Measurements from ENCODE around the gene SLU7.

SLU7 gene

DNA sequence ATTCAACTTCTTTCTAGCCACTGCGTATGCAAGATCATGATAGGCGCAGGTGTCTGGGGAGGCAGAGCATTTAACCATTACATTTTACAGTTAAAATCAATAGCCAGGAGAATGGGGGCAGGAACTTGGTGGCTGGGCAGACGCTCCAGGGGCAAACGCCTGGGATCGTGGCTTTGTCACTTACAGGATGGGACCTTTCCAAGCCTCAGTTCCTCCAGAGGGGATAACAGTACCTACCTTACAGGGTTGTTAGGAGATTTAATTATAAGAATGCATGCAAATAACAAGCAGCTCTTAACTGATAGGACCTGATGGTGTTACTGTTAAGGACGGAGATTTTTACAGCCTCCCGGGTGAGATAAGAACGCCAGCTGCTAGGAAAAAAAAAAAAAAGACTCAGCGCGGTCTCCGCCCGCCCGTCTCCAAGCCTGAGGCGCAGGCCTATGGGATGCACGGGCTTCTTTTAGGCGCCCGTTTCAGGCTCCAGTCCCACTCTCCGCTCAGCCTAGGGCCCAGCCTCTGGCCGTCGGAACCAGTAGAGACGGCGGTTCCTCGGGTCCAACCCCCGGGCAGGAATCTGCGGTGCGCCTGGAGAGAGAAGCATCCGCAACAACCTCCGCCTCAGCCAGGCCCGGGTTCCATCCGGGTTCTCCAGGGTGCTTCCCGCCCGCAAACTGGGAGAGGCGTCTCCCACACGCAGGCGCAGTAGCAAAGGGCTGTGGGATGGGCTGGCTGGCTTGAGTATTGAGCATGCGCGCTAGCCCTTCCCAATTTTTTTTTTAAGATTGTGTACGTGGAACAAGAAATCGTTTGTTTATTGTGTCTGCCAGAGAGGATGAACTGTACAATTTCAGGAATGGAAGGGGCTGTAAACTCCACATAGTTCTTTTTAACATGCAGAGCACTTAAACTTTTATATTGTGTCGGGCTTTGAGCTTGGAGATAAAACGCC, 19.2 kb downstream of the SLU7 start, which contains the start of gene FAM200C:
FAM200C (minus strand) TSS at position 653 of the 952 bp plus-strand sequence. CDS start 4,564 bp downstream, outside the sequence.
- no peak for TF ChIP-seq EZH2 (IDR thresholded peaks at IDR 0.05; ENCODE audit: borderline replicate concordance, low read depth, low read length, severe bottlenecking)
- Histone ChIP-seq H3K27me3 (ENCODE audit: insufficient read depth, low read length, poor library complexity) (no peaks in the 10 kb centered on the region), H3K4me2 (ENCODE audit: insufficient read depth, low read length) (peak within 1 kb of the TSS; percentile 74)

GRCh38 chr5:160398806-160399205, 20.1 kb downstream of the SLU7 start:
- Histone ChIP-seq H2AFZ (ENCODE audit: low read depth, low read length) (no peak overlapping the region), H4K20me1 (ENCODE audit: insufficient read depth, low read length) (no peaks in the 10 kb centered on the region), H3K79me2 (ENCODE audit: insufficient read depth, low read length) (peaks cover 36% of the 10 kb centered on the region), H3K9ac (ENCODE audit: low read depth, low read length) (peak overlapping the region; percentile 85), H3K9me3 (ENCODE audit: insufficient read depth, low read length, severe bottlenecking) (no peaks in the 10 kb centered on the region), H3K27ac (ENCODE audit: low read length) (peak overlapping the region; percentile 92), H3K4me1 (ENCODE audit: insufficient read depth, low read length) (peaks cover 32% of the 10 kb centered on the region), H3K27me3 (ENCODE audit: insufficient read depth, low read length, poor library complexity) (no peaks in the 10 kb centered on the region), H3K36me3 (ENCODE audit: insufficient read depth, low read length) (peaks cover 25% of the 10 kb centered on the region), H3K4me3 (ENCODE audit: low read depth in 1 of 2, low read length in 2 of 2) (peak overlapping the region; percentile 42 to 69; a peak in 3 of 4 replicates), H3K4me2 (ENCODE audit: insufficient read depth, low read length) (peak overlapping the region; percentile 74)
- ATAC-seq (ENCODE audit: insufficient read depth, low read depth) (no peak), DNase-seq (no peak)
- no peak for TF ChIP-seq EZH2 (IDR thresholded peaks at IDR 0.05; ENCODE audit: borderline replicate concordance, low read depth, low read length, severe bottlenecking)
- TF ChIP-seq, protein P1, sequence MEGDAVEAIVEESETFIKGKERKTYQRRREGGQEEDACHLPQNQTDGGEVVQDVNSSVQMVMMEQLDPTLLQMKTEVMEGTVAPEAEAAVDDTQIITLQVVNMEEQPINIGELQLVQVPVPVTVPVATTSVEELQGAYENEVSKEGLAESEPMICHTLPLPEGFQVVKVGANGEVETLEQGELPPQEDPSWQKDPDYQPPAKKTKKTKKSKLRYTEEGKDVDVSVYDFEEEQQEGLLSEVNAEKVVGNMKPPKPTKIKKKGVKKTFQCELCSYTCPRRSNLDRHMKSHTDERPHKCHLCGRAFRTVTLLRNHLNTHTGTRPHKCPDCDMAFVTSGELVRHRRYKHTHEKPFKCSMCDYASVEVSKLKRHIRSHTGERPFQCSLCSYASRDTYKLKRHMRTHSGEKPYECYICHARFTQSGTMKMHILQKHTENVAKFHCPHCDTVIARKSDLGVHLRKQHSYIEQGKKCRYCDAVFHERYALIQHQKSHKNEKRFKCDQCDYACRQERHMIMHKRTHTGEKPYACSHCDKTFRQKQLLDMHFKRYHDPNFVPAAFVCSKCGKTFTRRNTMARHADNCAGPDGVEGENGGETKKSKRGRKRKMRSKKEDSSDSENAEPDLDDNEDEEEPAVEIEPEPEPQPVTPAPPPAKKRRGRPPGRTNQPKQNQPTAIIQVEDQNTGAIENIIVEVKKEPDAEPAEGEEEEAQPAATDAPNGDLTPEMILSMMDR (IDR thresholded peaks at IDR 0.05; ENCODE audit: borderline replicate concordance, extremely low read depth, low read length, poor library complexity, severe bottlenecking) = no peak

More for the DNA sequence above, 19.2 kb downstream of the SLU7 start, which contains the start of gene FAM200C:
- H3K79me2 ChIP-seq (ENCODE audit: insufficient read depth, low read length) = peaks cover 36% of the 10 kb centered on the region
- H2AFZ ChIP-seq (ENCODE audit: low read depth, low read length) = peak within 1 kb of the TSS; percentile 89
- peak within 1 kb of the TSS; percentile 92 for H3K27ac ChIP-seq (ENCODE audit: low read length)
- H3K9me3 ChIP-seq (ENCODE audit: insufficient read depth, low read length, severe bottlenecking) = no peaks in the 10 kb centered on the region
- no peaks in the 10 kb centered on the region for H4K20me1 ChIP-seq (ENCODE audit: insufficient read depth, low read length)
- DNase-seq (peak; percentile 90), ATAC-seq (ENCODE audit: insufficient read depth, low read depth) (peak; percentile 91)
- peak within 1 kb of the TSS; percentile 85 for H3K9ac ChIP-seq (ENCODE audit: low read depth, low read length)
- peaks cover 34% of the 10 kb centered on the region for H3K36me3 ChIP-seq (ENCODE audit: insufficient read depth, low read length)
- peaks cover 32% of the 10 kb centered on the region for H3K4me1 ChIP-seq (ENCODE audit: insufficient read depth, low read length)
- peak within 1 kb of the TSS; percentile 42 to 69 for H3K4me3 ChIP-seq (ENCODE audit: low read depth in 1 of 2, low read length in 2 of 2)

DNA sequence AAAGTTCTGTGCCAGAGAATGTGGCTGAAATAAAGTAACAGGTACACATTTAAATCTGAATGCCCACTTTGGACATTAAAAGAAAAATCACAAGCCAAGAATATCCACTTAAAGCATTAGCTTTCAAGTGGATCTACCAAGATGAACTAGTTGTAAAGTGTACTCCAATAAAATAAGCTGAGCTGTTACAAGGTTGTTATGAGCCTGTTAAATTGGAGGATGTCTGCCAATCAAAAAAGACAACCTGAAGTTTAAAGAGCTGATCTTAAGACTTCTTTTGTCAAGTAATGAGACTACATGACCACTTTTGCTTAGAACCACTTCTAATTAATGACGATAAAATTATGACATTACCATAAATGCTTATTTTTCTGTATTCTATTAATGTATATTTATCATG, 21.4 kb downstream of the SLU7 start:
- ATAC-seq (ENCODE audit: insufficient read depth, low read depth) = no peak
- peak overlapping the region; percentile 74; the same call in 1 of the 2 replicates for H3K4me2 ChIP-seq (ENCODE audit: insufficient read depth, low read length)

More for the DNA sequence above, 21.4 kb downstream of the SLU7 start:
- H3K4me3 ChIP-seq (ENCODE audit: low read depth in 1 of 2, low read length in 2 of 2) = no peak overlapping the region
- DNase-seq = no peak
- H3K4me1 ChIP-seq (ENCODE audit: insufficient read depth, low read length) = peaks cover 32% of the 10 kb centered on the region
- no peak overlapping the region for H3K9ac ChIP-seq (ENCODE audit: low read depth, low read length)
- peaks cover 16% of the 10 kb centered on the region; the same call in 1 of the 2 replicates for H3K36me3 ChIP-seq (ENCODE audit: insufficient read depth, low read length)
- peaks cover 36% of the 10 kb centered on the region for H3K79me2 ChIP-seq (ENCODE audit: insufficient read depth, low read length)
- H3K27me3 ChIP-seq (ENCODE audit: insufficient read depth, low read length, poor library complexity) = no peaks in the 10 kb centered on the region
- H4K20me1 ChIP-seq (ENCODE audit: insufficient read depth, low read length) = no peaks in the 10 kb centered on the region
- H3K9me3 ChIP-seq (ENCODE audit: insufficient read depth, low read length, severe bottlenecking) = no peaks in the 10 kb centered on the region
- no peak overlapping the region for H2AFZ ChIP-seq (ENCODE audit: low read depth, low read length)
- H3K27ac ChIP-seq (ENCODE audit: low read length) = no peak overlapping the region
- TF ChIP-seq, protein P1 (IDR thresholded peaks at IDR 0.05; ENCODE audit: borderline replicate concordance, extremely low read depth, low read length, poor library complexity, severe bottlenecking) = no peak
- TF ChIP-seq EZH2 (IDR thresholded peaks at IDR 0.05; ENCODE audit: borderline replicate concordance, low read depth, low read length, severe bottlenecking) = no peak
